HG03196 (cell line): ENCODE data around the gene BLOC1S3.

ENCODE experiments used
- ATAC-seq: cut with Tn5 transposase; IDR thresholded peaks from one replicate; pipeline ENCODE4 v1.9.1; 2021; ENCODE audit not compliant: unreplicated experiment

Gene BLOC1S3

GRCh38 chr19:45180936-45181335 lies 2.4 kb downstream of the BLOC1S3 start:
- no peak for ATAC-seq

DNA sequence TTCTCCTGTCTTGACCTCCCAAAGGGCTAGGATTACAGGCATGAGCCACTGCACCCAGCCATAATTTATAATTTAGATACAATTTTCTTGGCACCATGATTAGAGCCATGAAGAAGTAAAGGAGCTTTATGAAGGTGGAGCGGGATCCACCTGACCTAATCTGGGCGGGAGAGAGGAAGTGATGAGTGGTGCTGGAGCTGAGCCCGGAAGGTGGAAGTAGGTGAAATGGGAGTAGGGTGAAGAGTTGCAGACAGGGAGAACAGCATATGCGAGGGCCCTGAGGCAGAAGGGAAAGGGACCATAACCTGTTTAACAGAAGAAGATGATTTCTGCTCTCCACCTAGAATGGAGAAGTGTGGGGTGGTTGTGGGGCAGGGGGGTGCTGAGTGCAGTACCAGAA lies 4.2 kb downstream of the BLOC1S3 start:
- ATAC-seq, result no peak

DNA sequence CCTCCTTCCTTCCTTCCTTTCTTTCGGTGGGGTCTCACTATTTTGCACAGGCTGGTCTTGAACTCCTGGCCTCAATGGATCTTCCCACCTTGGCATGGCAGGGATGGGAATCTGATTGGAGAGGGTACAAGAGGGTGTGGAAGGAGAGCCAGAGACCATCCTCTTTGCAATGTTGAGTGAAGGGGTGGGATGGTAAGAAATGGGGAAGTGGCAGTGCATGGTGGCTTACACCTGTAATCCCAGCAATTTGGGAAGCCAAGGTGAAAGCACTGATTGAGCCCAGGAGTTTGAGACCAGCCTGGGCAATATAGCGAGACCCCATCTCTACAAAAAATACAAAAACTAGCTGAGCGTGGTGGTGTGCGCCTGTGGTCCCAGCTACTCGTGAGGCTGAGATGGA lies 5.5 kb downstream of the BLOC1S3 start:
- no peak for ATAC-seq

GRCh38 chr19:45186509-45187334 lies 8.1 kb downstream of the BLOC1S3 start:
- ATAC-seq, result no peak

- no peak for ATAC-seq
Measured at GRCh38 chr19:45187421-45188100, 9.0 kb downstream of the BLOC1S3 start.

DNA sequence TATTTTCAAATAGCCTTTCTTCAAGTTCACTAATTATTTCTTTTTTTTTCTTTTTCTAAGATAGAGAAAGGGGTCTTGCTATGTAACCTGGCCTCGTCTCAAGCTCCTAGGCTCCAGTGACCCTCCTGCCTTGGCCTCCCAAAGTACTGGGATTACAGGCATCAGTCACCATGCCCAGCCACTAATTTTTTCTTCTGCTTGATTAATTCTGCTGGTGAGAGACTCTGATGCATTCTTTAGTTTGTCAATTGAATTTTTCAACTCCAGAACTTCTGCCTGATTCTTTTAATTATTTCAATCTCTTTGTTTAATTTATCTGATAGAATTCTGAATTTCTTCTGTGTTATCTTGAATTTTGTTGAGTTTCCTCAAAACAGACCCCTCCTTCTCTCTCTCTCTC lies 11.4 kb downstream of the BLOC1S3 start:
- no peak for ATAC-seq

GRCh38 chr19:45191375-45191774 lies 12.8 kb downstream of the BLOC1S3 start:
- no peak for ATAC-seq

DNA sequence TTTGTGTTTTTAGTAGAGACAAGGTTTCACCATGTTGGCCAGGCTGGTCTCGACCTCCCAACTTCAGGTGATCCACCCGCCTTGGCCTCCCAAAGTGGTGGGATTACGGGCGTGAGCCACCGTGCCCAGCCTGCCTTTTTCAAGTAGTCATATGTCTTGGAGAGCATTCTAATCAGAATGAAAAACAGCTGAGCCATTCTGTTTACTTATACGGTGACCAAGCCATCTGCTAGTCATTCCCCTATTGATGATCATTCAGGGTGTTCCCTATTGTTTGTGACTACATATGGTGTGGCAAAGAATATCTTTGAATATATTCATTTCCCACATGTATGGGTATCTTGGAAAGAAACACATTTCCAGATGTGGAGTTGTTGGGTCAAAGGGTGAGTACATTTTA lies 17.2 kb downstream of the BLOC1S3 start:
- ATAC-seq, result no peak

GRCh38 chr19:45200568-45200967 lies 22.0 kb downstream of the BLOC1S3 start:
- ATAC-seq, result no peak

- no peak for ATAC-seq
Measured at GRCh38 chr19:45202637-45203036, 24.1 kb downstream of the BLOC1S3 start.

DNA sequence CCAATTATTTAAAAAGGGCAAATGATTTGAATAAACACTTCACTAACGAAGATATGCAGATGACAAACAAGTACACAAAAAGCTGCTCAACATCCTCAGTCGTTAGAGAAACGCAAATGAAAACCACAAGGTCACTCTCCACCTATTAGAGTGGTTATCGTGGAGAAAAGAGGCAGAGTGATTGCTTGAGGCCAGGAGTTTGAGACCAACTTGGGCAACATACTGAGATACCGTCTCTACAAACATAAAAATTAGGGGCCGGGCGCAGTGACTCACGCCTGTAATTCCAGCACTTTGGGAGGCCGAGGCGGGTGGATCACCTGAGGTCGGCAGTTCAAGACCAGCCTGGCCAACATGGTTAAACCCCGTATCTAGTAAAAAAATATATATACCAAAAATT lies 27.2 kb downstream of the BLOC1S3 start:
- no peak for ATAC-seq

DNA sequence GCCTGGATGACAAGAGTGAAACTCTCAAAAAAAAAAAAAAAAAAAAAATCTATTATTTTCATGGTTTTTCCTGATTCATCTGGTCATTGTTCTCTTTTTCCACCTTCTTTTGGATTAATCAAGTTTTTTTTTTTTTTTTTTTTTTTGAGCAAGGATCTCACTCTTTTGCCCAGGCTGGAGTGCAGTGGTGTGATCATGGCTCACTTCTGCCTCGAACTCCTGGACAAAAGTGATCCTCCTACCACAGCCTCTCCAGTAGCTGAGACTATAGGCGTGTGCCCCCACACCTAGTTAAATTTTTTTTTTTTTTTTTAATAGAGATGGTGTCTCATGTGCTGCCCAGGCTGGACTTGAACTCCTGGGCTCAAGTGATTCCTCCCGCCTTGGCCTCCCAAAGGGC lies 27.7 kb downstream of the BLOC1S3 start:
- no peak for ATAC-seq

DNA sequence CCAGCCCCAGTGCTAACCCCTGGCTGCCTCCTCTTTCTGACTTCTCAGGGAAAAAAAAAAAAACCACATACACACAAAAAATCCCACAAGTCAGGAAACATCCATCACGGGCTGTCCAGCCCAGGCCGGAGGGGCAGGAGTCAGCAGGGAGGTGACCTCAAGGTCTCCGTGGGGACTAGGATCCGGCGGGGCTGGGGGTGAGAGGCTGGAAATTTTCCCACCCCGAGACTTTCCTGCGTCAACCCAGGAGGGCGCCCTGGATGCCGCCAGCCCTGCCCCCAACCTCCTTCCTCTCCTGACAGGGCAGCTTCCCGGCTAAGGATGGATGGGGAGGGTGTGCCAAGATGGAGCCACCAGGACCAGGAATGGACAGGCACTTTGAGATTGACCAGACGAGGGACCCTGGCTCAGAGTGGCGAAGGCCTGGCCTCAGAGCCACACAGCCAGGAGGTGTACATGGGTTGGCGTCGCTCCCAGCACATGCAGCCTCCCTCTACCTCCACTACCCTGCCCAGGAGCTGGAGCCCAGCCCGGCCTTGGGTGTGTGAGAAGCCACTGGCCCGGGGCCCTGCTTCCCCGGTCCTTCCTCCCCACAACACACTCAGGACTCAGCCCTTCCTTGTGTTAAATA lies 33.3 kb downstream of the BLOC1S3 start:
- no peak for ATAC-seq

- ATAC-seq, result no peak
Measured at GRCh38 chr19:45213031-45213430, 34.4 kb downstream of the BLOC1S3 start.

GRCh38 chr19:45215391-45216191 lies 37.0 kb downstream of the BLOC1S3 start:
- no peak for ATAC-seq

DNA sequence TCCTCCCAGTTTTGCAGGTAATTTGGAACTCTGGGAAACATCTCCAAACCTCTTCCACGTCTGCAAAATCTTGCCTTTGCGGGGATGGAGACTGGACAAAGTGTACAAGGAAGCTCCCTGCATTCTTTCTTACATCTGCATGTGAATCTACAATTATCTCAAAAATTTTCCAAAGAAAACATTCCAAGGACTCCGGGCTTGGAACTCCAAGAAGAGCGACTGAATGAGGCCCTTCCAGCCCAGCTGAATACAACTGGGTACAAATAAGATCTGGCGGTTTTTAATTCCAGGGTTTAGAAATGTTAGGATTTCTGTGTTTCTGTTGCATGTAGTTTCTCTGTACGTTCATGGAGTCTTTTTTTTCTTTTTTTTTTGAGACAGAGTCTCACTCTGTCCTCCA lies 38.1 kb downstream of the BLOC1S3 start:
- no peak for ATAC-seq

GRCh38 chr19:45217193-45217956 lies 38.8 kb downstream of the BLOC1S3 start:
- ATAC-seq, result no peak

DNA sequence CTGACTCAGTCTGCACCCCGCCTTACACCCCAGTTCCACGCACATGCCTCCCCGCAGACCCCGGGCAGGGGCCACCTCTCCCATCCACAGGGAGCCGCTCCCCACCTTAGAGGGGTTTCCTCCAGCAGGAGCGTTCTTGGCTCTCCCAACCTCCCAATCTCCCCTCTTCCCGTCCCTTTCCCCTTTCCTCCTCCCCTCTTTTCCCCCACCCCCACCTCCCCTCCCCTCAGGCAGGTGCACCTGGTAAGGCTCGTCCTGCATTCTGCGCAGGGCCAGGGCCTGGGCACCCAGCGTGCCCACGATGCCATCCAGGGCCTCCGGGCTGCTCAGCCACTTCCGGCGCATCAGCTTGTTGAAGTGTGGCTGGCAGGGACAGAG lies 39.4 kb downstream of the BLOC1S3 start:
- no peak for ATAC-seq

GRCh38 chr19:45218426-45218825 lies 39.8 kb downstream of the BLOC1S3 start:
- no peak for ATAC-seq

GRCh38 chr19:45218911-45219743 lies 40.5 kb downstream of the BLOC1S3 start:
- no peak for ATAC-seq
